Tongue (tissue), 2 donors: ENCODE results near the gene NUDT9. TPM values are rescaled to one million over a fixed set of nuclear protein-coding genes. Genes with fewer than 3 reads are reported as not detected.
"Not testable (repeated sequence)": the region's sequence is repeated elsewhere in the genome, so short reads cannot be mapped to it uniquely, and the experiment has no call there.

Experiments
- DNase-seq: peaks from one replicate; pipeline ENCODE4 v3.0.0-alpha.2; 2015
- total RNA-seq: library from RNA; depleted of rRNA; stranded (reverse); fragments of >200 nt; gene quantifications from one replicate; pipeline ENCODE4 v1.2.3, GENCODE V29; 2014

The NUDT9 gene
- total RNA-seq, 1 donor from 2014 or later, result 23.3 TPM

DNA sequence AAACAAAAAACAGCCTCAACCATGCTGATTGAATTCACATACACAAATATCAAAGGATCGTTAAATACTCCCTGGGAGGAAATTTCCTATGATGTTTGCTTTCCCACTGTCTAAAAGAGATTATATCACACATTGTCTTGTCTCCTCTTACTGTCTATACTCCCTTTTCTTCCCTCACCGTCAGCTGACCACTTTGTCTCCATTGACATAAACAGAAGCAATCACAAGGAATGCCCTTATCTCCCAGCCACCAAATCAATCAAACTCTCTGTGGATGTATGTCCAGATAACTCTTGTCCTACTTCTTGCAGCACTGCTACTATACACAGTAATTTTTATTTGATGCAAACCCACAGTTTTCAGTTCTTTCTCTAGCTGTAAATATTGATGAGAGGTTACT lies 12.2 kb upstream of the NUDT9 start:
- DNase-seq, result no peak

DNA sequence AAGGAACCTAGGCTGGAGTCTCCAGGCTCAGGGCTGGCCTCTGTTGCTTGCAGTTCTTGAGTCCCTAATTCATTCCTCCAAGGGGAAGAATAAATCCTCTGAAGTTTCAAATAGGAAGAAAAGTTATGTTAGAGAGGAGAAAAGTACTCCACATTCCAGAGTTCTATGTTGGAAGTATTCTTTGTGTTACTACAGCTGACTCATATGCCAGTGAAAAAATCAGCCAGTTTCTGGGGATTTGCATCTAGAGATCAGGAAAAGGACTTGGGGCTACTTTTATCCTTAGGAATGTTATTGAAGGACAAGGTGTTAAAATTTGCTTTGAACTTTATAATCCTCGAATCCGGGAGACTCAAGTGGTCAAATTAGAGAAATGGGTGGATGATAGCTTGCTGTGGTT lies 11.7 kb upstream of the NUDT9 start:
- DNase-seq, result no peak

DNA sequence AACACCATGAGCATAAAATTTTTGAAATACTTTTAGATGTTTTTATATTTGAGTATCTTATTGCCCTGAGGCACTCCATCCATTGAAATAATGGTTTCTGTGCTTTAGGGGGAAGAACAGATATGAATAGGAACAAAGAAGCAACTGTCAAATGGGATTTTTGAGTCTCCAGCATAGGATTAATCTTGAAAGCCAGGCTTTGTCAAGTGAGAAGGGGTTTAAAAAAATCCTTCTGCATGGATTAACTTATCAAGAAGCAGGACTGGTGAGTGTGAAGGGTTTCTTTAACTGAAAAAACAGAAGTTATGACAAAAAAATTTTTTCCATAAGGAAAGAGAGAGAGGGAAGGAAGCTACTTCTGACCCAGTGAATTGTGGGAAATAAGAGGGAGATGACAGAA lies 7.6 kb upstream of the NUDT9 start:
- DNase-seq, result no peak

DNA sequence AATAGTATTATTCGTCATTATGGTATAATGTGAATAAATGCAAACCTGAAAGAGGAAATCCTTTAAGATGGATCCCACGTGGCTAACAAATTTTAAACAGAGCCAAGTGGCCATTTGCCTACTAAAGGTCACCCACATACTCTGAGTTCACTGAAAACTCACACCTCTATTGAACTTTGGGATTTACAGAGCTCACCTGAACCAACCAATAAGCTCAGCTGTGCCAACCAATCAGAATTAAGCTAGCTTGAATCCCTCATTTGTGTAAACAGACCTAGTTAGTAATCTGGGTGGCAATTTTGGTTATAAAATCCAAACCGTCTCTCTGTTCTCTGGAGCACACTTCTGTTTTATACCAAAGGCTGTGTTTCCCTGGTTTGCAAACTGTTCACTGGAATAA lies 5.4 kb upstream of the NUDT9 start:
- no peak for DNase-seq

DNA sequence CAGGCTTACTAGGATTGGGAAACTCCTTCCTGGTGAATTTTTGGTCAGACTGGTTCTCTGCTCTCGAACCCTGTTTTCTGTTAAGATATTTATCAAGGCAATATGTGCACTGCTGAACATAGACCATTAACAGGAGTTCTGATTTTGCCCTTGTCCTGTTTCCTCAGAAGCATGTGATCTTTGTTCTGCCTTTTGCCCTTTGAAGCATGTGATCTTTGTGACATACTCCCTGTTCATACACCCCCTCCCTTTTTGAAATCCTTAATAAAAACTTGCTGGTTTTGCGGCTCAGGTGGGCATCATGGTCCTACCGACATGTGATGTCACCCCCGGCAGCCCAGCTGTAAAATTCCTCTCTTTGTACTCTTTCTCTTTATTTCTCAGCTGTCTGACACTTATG lies 4.0 kb upstream of the NUDT9 start:
- DNase-seq, result not testable (repeated sequence)

DNA sequence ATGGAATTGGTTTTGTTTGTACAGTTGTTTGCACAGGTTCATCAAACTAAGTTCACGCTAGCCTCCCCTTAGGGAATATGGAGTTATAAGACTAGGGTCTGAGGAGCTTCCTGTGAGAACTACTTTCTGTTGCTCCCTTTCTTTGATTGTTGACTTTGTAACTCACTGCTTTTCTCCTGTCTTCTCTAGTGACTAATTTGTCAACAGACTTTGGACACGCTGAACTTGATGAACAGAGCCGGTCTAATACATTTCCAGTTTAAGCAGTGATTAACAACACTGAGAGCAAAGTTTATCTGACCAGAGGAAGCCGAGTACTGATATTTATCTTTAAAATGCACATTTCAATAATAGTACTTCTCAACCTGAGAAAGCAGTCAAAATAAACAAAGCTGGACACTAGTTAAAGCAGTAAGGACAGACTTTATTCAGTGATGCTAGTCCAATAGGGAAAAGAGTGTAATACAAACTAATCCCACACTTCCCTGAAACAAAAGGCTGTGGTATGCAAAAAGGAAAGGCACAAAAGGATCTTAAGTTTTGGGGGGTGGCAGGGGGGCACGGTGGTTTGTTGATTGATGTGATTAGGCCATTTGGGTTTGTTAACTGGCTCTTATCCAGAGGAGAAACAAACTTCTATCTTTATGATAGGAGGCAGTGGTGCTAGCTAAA lies 2.7 kb upstream of the NUDT9 start:
- DNase-seq, result no peak

DNA sequence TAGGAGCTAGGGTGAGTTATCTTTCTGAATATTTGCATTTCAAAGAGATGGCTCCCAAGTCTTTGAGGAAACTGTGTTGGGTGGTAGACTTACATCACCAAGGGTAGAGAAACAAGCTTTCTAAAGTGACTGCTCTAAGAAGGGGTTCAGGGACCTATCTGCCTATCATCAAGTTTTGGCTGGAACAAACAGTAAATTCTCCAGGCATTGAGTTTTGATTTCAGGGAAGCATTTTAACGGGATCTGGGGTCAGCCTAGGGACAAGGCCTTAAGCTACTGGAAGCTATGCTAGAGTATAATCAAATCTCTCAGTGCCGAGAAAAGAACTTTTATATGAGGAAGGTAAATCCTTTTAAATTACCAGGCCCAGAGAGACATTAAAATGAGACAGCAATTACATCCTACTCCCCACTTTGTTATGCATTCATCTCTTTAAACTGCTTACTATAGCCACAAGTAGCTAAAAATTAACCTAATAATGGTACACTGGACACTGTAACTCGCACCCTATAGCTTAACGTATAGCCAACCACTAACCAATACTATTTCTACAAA lies 2.0 kb upstream of the NUDT9 start:
- DNase-seq, result no peak

DNA sequence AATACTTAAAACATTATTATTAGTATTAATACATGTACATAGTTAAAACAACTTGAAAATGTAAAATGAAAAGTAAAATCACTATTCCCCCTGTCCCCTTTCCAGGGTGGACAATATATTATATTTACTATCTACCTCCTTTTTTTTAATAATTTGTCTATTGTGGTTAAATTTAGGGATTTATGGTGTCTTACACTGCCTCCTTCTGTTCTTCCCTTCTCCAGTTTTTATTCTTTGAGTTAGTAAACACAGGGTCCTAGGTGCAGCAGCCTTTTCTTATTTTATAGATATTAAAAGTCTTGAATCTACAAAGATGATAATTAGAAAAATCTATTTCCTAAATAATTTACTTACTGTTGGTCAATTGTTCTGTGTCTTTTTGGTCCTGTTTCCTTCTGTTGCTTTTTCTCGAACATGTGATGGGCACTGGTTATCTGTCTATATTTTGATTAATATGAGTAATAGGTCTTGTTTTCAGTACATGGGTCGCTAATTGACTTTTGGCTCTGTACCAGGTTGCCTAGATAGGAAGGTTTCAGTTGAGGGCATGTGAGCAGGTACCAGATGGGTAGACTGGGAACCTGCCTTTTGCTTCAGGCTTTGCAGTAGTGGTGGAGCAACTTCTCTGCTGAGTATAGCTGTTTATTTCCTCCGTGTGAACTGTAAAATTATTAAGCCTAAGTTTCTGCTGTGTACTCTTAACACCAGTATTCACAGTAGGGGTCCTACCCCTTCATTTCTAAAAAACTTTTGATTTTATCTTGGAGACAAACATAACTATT lies 1.1 kb downstream of the NUDT9 start:
- DNase-seq, result peak; percentile 21

DNA sequence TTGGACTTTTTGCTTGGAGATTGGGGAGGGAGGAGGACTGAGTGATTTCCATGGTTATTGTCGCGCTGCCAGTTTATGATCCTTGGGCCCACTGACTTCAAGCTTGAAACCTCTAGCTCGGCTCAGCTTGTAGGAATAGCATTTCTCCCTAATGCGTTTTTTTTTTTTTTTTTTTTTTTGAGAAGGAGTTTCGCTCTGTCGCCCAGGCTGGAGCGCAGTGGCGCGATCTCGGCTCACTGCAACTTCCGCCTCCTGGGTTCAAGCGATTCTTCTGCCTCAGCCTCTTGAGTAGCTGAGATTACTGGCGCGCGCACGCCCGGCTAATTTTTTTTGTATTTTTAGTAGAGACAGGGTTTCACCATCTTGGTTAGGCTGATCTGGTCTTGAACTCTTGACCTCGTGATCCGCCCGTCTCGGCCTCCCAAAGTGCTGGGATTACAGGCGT lies 1.7 kb downstream of the NUDT9 start:
- DNase-seq, result peak; percentile 54

DNA sequence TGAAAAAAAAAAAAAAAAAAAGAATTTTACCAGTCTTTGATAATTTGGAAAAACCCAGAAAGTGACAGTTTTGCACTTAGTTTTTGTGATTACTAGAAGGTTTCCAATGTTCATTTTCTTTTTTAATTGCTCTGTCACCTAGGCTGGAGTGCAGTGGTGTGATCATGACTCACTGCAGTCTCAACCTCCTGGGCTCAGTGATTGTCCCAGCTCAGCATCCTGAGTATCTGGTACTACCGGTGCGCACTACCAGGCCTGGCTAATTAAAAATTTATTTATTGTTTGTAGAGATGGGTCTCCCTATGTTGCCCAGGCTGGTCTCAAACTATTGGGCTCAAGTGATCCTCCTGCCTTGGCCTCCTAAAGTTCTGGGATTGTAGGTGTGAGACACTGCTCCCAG lies 3.3 kb downstream of the NUDT9 start:
- DNase-seq, result no peak

DNA sequence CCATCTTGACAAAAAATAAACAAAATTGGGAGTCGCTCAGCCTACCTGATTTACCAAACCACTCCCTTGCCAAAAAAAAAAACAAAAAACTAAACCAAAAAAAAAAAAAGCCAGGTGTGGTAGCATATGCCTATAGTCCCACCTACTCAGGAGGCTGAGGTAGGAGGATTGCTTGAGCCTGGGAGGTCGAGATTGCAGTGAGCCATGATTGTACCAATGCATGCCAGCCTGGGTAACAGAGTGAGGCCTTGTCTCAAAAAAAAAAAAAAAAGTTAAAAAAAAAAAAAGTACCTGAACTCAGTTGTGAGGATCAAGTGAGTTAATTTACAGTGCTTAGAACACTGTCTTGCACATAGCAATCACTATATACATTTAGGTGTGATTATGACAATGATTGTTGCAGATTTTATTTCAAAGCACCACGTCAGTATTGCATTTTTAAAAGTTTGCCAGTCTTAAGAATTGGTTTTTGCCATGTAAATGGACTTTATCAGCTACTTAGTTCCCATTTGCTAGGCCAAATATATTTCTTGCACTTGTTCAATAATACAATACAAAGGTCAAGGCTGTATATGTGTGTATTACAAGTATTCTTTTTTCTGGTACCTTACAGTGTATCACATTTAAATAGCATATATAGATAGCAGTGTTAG lies 4.6 kb downstream of the NUDT9 start:
- no peak for DNase-seq

DNA sequence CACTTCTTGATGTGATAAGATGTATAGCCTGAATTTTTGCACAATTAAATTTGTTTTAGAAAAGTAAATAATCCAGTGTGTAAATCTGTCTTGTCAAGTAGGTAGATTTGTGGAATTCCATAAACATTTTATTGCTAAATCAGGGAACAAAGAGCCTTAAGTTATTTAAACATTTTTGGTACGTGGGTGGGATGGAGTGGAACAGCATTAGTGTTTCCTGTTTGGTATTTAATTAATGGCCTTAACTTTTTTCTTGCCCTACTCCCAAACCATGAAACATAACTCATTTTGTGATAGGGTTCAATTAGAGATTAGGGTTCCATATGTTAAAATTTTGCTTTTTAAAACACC lies 5.1 kb downstream of the NUDT9 start:
- DNase-seq, result no peak

DNA sequence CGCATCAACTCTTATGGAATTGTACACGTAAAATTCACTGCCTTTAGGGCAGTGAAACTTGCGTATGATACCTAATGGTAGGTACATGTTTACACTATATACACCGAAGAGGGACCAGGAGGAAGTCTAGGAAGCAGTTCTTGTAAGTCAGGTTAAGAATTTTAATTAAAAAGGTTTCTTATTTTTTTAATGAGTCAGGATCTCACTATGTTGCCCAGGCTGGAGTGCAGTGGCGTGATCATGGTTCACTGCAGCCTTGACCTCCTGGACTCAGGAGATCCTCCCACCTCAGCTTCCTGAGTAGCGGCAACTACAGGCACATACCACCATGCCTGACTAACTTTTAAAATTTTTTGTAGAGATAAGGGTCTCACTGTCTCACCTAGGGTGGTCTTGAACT lies 6.6 kb downstream of the NUDT9 start:
- DNase-seq, result no peak

DNA sequence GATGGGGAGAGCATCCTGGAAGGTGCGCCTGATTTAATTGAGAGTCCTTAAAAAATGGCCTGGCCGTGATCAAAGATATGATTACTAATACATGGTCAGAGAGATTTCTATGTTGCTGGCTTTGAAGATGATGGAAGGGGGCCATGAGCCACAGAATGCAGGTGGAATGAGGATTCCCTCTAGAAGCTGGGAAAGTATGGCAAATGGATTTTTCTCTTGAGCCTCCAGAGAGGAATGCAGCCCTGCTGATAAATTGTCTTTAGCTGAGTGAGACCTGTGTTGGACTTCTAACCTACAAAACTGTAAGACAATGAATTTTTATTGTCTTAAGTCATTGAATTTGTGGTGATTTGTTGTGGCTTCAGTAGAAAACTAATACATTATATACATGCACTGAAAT lies 7.7 kb downstream of the NUDT9 start:
- no peak for DNase-seq

DNA sequence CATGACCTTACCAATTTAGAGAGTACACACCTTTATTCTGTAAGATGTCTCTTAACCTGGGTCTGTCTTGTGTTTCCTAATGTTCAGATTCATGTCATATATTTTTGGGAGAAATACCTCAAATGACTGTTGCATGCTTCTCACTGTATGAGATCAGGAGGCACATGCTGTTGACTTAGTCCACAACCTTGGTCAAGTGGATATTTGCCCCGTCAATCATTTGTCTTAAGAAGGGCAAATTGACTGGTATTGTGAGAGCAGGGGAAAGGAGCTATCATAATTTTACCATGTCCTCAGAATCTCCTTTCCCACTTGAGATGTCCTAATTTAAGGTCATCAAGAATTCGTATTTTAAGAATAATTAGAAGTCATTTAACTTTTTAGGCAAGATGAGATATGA lies 11.0 kb downstream of the NUDT9 start:
- DNase-seq, result no peak

DNA sequence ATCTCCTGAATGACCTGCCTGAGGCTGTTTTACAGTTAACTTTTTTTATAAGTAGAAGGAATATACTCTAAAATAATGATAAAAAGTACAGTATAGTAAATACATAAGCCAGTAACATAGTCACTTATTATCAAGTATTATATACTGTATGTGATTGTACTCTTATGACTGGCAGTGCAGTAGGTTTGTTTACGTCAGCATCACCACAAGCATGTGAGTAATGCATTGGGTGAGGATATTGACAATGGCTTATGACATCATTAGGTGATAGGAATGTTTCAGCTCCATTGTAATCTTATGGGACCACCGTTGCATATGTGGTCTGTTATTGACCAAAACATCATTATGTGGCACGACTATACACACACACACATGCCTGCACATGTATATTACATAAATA lies 20.5 kb downstream of the NUDT9 start:
- DNase-seq, result no peak

DNA sequence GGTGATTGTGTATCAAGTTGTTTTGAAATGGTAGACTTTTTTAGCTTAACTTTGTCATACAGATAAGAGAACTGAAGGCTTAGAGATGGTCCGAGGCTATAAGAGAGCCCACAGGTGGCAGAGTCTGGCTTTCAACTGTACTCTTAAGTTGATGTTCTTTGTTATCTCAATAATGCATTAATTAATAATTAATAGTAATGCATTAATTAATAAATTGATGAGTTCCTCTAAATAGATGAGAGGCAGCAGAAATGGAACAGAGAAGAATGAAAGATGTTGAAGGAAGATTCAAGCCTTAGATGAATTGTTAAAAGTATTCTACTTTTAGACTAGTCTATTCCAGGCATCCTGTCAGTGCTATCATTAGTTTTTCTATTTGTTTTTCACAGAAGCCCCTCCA lies 22.4 kb downstream of the NUDT9 start:
- DNase-seq, result no peak

DNA sequence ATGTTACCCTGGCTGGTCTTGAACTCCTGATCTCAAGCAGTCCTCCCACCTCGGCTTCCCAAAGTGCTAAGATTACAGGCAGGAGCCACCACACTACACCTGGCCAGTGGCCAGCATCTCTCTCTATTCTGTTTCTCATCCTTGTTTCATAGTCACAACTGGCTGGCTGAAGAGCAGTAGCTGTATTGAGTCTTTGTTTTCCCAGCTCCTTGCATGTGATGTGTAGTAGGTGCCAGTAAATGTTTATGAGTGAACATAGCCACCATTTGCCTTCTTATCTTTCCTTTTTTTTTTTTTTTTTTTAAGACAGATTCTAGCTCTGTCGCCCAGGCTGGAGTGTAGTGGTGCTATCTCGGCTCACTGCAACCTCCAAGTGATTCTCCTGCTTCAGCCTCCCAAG lies 23.6 kb downstream of the NUDT9 start:
- no peak for DNase-seq

DNA sequence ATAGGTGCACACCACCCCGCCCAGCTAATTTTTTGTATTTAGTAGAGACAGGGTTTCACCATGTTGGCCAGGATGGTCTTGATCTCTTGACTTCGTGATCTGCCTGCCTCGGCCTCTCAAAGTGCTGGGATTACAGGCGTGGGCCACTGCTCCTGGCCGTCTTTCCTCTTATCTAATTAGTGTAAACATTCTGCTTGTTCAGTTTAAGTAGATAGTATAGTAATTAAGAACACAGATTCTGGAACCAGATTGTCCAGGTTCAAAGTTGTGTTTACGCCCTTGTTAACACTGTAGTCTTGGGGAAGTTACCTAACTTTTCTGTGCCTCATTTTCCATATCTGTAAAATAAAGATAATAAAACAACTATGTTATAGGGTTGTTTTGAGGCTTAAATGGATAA lies 24.0 kb downstream of the NUDT9 start:
- not testable (repeated sequence) for DNase-seq

DNA sequence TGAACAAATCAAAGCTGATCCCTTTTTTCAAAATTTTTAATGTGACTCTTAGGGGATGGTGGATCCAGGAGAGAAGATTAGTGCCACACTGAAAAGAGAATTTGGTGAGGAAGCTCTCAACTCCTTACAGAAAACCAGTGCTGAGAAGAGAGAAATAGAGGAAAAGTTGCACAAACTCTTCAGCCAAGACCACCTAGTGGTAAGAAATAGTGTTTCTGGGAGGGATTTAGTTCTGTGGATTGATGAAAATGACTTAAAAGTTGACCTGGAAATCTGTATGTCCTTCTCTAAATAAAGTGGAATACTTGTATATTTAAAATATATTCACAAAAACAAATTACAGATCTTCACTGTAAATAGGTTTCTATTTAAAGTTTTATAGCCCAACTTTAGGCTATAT lies 29.2 kb downstream of the NUDT9 start:
- no peak for DNase-seq

DNA sequence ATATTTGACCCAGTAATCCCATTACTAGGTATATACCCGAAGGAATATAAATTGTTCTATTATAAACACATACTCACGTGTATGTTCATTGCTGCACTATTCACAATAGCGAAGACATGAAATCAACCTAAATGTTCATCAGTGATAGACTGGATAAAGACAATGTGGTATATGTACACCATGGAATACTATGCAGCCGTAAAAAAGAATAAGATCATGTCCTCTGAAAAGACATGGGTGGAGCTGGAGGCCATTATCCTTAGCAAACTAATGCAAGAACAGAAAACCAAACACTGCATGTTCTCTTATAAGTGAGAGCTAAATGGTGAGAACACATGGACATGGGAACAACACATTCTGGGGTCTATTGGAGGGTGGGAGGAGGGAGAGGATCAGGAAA lies 36.5 kb downstream of the NUDT9 start:
- DNase-seq, result no peak

DNA sequence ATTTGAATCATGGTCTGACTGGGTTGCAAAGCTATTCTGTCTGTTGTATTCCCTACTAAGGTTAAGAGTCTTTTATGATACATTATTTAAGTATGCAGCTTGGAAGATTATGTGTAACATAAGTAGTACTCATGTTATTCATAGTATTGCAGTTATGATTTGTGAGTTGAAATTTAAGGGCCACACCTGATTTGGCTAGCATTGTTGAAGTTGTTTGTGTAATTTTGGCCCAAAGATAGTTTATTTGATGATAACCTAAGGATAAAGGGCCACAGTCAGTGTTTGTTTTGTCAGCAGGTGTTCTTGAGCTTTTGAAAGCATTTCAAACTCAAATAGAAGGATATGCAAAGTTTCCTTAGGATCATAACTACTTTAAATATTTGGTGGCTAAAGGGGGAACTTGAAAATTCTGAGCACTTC lies 38.9 kb downstream of the NUDT9 start:
- DNase-seq, result no peak

DNA sequence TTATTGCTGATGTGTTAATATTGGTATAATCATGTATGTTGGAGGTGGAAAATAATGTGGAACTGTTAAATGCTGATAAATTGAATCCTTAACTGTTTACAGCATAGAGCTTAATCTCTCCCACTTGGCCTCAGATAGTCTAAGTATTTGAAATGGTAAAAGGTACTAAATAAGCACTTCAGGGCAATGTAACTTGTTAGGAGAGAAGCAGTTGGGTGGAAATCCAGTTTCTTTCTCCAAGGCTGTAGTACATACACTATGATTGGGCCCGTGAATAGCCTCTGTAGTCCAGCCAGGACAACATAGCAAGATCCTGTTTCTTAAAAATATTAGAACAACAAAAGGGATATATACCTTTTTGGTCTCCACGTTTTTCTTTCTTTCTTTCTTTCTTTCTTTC lies 39.7 kb downstream of the NUDT9 start:
- no peak for DNase-seq
